ENCODE measurements around the gene NTRK2.

DNA sequence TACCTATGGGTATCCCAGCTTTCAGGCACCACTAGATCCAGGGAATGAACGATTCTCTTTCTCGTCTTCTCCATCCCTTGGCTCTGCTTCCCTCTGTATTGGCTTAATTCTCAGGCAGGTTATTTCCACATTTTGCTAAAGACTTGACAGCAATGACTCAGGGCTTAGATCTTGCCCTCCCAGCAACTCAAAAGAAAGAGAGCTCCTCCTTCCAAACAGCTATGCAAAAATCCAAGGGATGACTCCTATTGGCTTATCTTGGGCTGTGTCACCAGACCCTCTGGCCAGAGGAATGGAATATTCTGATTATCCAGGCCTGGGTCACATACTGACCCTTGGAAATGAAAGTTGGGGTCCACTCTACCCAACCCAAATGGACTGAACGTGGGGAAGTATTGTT lies 270.2 kb downstream of the NTRK2 start:
- TF ChIP-seq ZBTB48 (tag by site-specific recombination; IDR thresholded peaks at IDR 0.05) (no peak), ZNF146 (tag by site-specific recombination; IDR thresholded peaks at IDR 0.05) (no peak), ZNF585B (tag by site-specific recombination; IDR thresholded peaks at IDR 0.05) (no peak), ZNF18 (tag by site-specific recombination; IDR thresholded peaks at IDR 0.05) (no peak), MEIS1 (CRISPR knock-in tag; IDR thresholded peaks at IDR 0.05; ENCODE audit: borderline replicate concordance) (no peak), ZNF518A (tag by site-specific recombination; conservative IDR thresholded peaks at IDR 0.05; ENCODE audit: low read depth) (no peak), ZBTB7A (tag by site-specific recombination; IDR thresholded peaks at IDR 0.05; ENCODE audit: low read depth) (no peak), BCL11A (tag by site-specific recombination; IDR thresholded peaks at IDR 0.05; ENCODE audit: low read depth) (no peak), ZNF133 (tag by site-specific recombination; IDR thresholded peaks at IDR 0.05) (no peak), ZNF221 (tag by site-specific recombination; IDR thresholded peaks at IDR 0.05; ENCODE audit: borderline replicate concordance) (no peak)
- TF ChIP-seq, protein P1, sequence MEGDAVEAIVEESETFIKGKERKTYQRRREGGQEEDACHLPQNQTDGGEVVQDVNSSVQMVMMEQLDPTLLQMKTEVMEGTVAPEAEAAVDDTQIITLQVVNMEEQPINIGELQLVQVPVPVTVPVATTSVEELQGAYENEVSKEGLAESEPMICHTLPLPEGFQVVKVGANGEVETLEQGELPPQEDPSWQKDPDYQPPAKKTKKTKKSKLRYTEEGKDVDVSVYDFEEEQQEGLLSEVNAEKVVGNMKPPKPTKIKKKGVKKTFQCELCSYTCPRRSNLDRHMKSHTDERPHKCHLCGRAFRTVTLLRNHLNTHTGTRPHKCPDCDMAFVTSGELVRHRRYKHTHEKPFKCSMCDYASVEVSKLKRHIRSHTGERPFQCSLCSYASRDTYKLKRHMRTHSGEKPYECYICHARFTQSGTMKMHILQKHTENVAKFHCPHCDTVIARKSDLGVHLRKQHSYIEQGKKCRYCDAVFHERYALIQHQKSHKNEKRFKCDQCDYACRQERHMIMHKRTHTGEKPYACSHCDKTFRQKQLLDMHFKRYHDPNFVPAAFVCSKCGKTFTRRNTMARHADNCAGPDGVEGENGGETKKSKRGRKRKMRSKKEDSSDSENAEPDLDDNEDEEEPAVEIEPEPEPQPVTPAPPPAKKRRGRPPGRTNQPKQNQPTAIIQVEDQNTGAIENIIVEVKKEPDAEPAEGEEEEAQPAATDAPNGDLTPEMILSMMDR (tag by site-specific recombination; IDR thresholded peaks at IDR 0.05), result no peak
- TF ChIP-seq, protein P2, sequence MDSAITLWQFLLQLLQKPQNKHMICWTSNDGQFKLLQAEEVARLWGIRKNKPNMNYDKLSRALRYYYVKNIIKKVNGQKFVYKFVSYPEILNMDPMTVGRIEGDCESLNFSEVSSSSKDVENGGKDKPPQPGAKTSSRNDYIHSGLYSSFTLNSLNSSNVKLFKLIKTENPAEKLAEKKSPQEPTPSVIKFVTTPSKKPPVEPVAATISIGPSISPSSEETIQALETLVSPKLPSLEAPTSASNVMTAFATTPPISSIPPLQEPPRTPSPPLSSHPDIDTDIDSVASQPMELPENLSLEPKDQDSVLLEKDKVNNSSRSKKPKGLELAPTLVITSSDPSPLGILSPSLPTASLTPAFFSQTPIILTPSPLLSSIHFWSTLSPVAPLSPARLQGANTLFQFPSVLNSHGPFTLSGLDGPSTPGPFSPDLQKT (IDR thresholded peaks at IDR 0.05; ENCODE audit: borderline replicate concordance, low read depth, low read length), result no peak

Data from HEK293 (cell line).